ENCODE results near the gene ZPBP2.

DNA sequence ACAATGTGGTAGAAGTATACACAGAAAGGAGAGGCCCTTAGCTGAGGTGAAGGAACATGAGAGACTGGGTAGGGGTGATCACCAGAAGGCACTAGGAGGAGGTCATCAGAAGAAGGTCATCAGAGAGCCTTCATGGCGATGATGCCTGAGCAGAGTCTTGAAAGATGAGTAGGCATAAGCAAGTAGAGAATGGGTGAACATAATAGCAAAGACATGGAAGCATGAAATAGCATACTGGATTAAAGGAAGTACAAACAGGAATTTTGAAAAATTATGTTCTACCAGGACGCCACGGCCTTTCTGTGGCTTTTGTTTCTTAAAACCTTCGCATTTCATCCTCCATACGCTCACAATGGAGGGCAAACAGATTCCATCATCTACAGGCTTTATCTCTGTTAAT, 6.8 kb upstream of the ZPBP2 start:
- TF ChIP-seq, protein P1, sequence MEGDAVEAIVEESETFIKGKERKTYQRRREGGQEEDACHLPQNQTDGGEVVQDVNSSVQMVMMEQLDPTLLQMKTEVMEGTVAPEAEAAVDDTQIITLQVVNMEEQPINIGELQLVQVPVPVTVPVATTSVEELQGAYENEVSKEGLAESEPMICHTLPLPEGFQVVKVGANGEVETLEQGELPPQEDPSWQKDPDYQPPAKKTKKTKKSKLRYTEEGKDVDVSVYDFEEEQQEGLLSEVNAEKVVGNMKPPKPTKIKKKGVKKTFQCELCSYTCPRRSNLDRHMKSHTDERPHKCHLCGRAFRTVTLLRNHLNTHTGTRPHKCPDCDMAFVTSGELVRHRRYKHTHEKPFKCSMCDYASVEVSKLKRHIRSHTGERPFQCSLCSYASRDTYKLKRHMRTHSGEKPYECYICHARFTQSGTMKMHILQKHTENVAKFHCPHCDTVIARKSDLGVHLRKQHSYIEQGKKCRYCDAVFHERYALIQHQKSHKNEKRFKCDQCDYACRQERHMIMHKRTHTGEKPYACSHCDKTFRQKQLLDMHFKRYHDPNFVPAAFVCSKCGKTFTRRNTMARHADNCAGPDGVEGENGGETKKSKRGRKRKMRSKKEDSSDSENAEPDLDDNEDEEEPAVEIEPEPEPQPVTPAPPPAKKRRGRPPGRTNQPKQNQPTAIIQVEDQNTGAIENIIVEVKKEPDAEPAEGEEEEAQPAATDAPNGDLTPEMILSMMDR (IDR thresholded peaks at IDR 0.05), result no peak
- no peak for TF ChIP-seq POLR2A (IDR thresholded peaks at IDR 0.05)
